Adipocyte (in vitro differentiated cells): ENCODE measurements around the gene MGP.

ENCODE experiments used
- DNase-seq: peaks from one replicate; pipeline ENCODE4 v3.0.0-alpha.2; 2015; ENCODE audit warnings: low read depth
- H3K27me3 ChIP-seq: replicated peaks from 2 replicates; pipeline ENCODE4 v1.7.0; 2013; ENCODE audit warnings: mild to moderate bottlenecking, low read length, moderate library complexity; ENCODE audit not compliant: control insufficient read depth, insufficient read depth
- H3K36me3 ChIP-seq: 2 replicates; pipeline ENCODE4 v1.7.0; 2013; ENCODE audit warnings: low read length, mild to moderate bottlenecking, moderate library complexity; ENCODE audit not compliant: control insufficient read depth, insufficient read depth, severe bottlenecking
- H3K4me1 ChIP-seq: 2 replicates; pipeline ENCODE4 v1.7.0; 2013; ENCODE audit warnings: mild to moderate bottlenecking, low read length, moderate library complexity; ENCODE audit not compliant: control insufficient read depth, insufficient read depth
- H3K4me3 ChIP-seq: 2 replicates; pipeline ENCODE4 v1.7.0; 2013; ENCODE audit warnings: mild to moderate bottlenecking, low read length, moderate library complexity
- H3K9ac ChIP-seq: 2 replicates; pipeline ENCODE4 v1.7.0; 2013; ENCODE audit warnings: mild to moderate bottlenecking, low read length, moderate library complexity
- H3K9me3 ChIP-seq: 2 replicates; pipeline ENCODE4 v1.7.0; 2013; ENCODE audit warnings: mild to moderate bottlenecking, low read length, moderate library complexity; ENCODE audit not compliant: control insufficient read depth

The MGP gene

DNA sequence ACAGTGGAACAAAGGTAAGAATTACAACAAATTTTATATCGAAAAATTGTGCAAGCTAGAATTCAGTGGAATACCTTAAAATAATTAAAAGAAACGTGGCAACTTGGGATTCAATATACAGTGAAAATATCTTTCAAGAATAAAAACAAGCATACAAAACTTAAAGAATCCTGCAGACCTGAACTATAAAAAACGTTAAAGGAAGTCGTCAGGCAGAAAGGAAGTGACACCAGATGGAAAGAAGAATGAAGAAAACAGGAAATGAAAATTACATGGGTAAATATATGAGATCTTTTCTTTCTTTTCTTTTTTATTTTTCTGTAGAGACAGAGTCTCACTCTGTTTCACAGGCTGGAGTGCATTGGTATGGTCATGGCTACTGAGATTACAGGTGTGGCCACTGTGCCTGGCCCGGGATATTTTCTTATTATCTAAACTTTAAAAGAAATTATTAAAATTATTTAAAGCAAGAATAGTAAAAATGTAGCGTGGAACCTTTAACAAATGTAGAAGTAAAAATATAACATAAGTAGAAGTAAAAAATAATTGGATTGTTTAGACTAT lies 4.7 kb downstream of the MGP start:
- Histone ChIP-seq H3K27me3 (no peaks in the 10 kb centered on the region), H3K4me1 (peaks cover 22% of the 10 kb centered on the region), H3K9ac (no peak overlapping the region), H3K36me3 (peaks cover 4% of the 10 kb centered on the region), H3K9me3 (no peaks in the 10 kb centered on the region), H3K4me3 (no peak overlapping the region)
- DNase-seq: no peak

- no peaks in the 10 kb centered on the region for H3K9me3 ChIP-seq
- no peak overlapping the region for H3K4me3 ChIP-seq
- peaks cover 4% of the 10 kb centered on the region for H3K36me3 ChIP-seq
- DNase-seq: no peak
- H3K27me3 ChIP-seq: no peaks in the 10 kb centered on the region
- peaks cover 6% of the 10 kb centered on the region for H3K4me1 ChIP-seq
- H3K9ac ChIP-seq: no peak overlapping the region
Measured at GRCh38 chr12:14879222-14879933, 6.3 kb downstream of the MGP start.

GRCh38 chr12:14878488-14878887 lies 7.2 kb downstream of the MGP start:
- Histone ChIP-seq H3K9me3 (no peaks in the 10 kb centered on the region), H3K9ac (no peak overlapping the region), H3K4me1 (no peaks in the 10 kb centered on the region), H3K27me3 (no peaks in the 10 kb centered on the region), H3K4me3 (no peak overlapping the region), H3K36me3 (peaks cover 4% of the 10 kb centered on the region)
- DNase-seq: no peak

DNA sequence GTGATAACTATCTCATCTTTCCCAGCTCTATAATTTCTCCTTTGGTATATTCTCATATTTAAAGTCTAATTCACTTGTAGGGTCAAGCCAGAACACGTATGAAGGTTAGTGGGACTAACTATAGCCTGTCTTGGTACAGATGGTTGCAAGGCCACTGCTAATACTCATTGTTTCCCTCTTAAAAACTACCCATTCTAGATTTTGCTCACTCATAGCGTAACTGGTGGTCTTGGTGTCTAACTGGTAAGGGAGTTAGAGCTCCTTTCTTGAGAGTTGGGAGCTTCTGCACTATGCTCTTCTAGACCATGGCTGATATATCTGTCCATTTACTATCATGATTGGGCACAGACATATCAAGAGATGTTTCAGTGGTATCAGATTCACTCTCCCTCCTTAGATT lies 8.8 kb downstream of the MGP start:
- no peaks in the 10 kb centered on the region for H3K27me3 ChIP-seq
- peaks cover under 1% of the 10 kb centered on the region for H3K36me3 ChIP-seq
- H3K4me1 ChIP-seq: no peaks in the 10 kb centered on the region
- no peak overlapping the region for H3K9ac ChIP-seq
- H3K9me3 ChIP-seq: no peaks in the 10 kb centered on the region
- no peak for DNase-seq
- H3K4me3 ChIP-seq: no peak overlapping the region

DNA sequence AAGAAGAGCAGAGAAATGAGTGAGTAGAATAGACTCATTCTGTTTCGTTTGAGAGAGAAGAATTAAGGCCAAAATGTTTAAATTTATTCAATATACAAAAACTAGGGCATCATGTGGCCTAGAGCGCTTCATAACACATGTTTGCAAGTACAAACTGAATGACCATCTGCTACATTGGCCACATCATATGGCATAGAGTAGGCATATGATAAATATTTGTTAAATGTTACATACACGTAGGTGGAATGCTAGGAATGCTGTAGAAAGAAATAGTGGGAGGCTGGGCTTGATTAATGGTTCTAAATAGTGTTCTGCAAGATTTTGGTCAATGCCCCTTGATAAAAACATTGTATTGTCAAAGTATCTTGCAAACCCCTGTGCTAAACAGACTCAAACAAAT lies 10.8 kb downstream of the MGP start:
- H3K27me3 ChIP-seq: no peaks in the 10 kb centered on the region
- DNase-seq: peak; percentile 10
- no peak overlapping the region for H3K4me3 ChIP-seq
- H3K4me1 ChIP-seq: no peaks in the 10 kb centered on the region
- no peaks in the 10 kb centered on the region for H3K36me3 ChIP-seq
- no peak overlapping the region for H3K9ac ChIP-seq
- no peaks in the 10 kb centered on the region for H3K9me3 ChIP-seq

GRCh38 chr12:14873440-14874185 lies 12.0 kb downstream of the MGP start:
- H3K4me3 ChIP-seq: no peak overlapping the region
- DNase-seq: no peak

GRCh38 chr12:14871886-14872285 lies 13.8 kb downstream of the MGP start:
- H3K36me3 ChIP-seq: no peaks in the 10 kb centered on the region
- peaks cover 4% of the 10 kb centered on the region for H3K9me3 ChIP-seq
- DNase-seq: no peak
- no peaks in the 10 kb centered on the region for H3K27me3 ChIP-seq
- H3K4me3 ChIP-seq: no peak overlapping the region
- H3K9ac ChIP-seq: no peak overlapping the region
- peaks cover 6% of the 10 kb centered on the region for H3K4me1 ChIP-seq

More at GRCh38 chr12:14873440-14874185, 12.0 kb downstream of the MGP start:
- H3K4me1 ChIP-seq: peaks cover 6% of the 10 kb centered on the region
- no peaks in the 10 kb centered on the region for H3K9me3 ChIP-seq
- no peak overlapping the region for H3K9ac ChIP-seq
- H3K36me3 ChIP-seq: no peaks in the 10 kb centered on the region
- H3K27me3 ChIP-seq: no peaks in the 10 kb centered on the region

DNA sequence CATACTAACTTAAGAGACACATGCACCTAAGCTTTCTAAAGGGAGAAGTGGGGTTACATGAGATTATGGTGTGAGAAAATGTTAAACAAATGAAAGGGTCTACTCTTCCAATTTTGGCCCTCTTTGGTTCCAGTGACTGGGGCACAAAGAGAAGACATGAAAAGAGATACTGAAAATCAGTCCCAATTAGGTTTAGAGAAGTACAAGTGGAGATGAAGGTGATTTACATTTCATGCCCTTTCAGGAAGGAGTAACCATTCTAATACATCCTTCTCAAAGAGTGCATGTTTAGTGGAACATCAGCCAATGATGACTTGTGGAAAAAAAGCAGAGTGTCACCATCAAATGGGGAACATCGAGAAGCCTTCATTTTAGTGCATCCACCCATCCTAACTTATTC lies 14.4 kb downstream of the MGP start:
- Histone ChIP-seq H3K4me1 (peaks cover 6% of the 10 kb centered on the region), H3K9ac (no peak overlapping the region), H3K36me3 (no peaks in the 10 kb centered on the region), H3K9me3 (peaks cover 9% of the 10 kb centered on the region), H3K27me3 (no peaks in the 10 kb centered on the region), H3K4me3 (no peak overlapping the region)
- no peak for DNase-seq

DNA sequence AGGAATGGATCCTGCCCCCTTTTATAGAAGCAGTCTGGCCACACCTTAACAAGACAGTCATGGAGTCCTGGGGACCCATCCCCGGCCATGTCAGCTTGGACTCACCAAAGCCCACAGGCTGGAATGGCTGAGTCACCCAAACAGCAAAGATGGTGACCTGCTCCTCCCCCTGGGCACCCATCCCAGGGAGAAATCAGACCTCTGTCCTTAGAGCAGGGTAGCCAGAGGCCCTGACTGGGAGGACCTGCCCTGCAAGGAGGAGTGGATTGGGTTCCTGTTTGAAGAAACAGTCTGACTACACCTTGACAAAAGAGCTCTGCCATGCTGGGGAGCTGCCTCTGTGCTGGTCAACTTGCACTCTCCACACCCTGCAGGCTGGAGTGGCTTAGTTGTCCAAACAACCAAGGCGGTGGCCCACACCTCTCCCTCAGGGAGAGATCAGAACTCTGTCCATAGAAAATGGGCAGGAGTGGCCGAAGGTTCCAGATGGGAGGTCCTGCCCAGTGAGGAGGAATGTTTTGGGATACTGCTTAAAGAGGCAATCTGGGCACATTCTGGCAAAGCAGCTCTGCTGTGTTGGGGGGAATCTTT lies 16.6 kb downstream of the MGP start:
- no peaks in the 10 kb centered on the region for H3K36me3 ChIP-seq
- H3K9ac ChIP-seq: no peak overlapping the region
- peaks cover 9% of the 10 kb centered on the region for H3K9me3 ChIP-seq
- no peaks in the 10 kb centered on the region for H3K27me3 ChIP-seq
- no peak overlapping the region for H3K4me3 ChIP-seq
- DNase-seq: no peak
- H3K4me1 ChIP-seq: peaks cover 6% of the 10 kb centered on the region

DNA sequence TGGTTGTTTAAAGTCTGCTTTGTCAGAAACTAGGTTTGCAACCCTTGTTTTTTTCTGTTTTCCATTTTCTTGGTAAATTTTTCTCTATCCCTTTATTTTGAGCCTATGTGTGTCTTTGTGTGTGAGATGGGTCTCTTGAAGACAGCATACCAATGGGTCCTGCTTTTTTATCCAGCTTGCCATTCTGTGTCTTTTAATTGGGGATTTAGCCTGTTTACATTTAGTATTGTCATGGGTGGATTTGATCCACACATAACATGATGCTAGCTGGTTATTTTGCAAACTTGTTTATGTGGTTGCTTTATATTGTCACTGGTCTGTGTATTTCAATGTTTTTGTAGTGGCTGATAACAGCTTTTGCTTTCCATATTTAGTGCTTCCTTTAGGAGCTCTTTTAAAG lies 25.2 kb downstream of the MGP start:
- Histone ChIP-seq H3K9me3 (peaks cover 15% of the 10 kb centered on the region), H3K9ac (no peak overlapping the region), H3K4me3 (no peak overlapping the region), H3K27me3 (no peaks in the 10 kb centered on the region), H3K4me1 (no peaks in the 10 kb centered on the region), H3K36me3 (no peaks in the 10 kb centered on the region)
- DNase-seq: no peak

DNA sequence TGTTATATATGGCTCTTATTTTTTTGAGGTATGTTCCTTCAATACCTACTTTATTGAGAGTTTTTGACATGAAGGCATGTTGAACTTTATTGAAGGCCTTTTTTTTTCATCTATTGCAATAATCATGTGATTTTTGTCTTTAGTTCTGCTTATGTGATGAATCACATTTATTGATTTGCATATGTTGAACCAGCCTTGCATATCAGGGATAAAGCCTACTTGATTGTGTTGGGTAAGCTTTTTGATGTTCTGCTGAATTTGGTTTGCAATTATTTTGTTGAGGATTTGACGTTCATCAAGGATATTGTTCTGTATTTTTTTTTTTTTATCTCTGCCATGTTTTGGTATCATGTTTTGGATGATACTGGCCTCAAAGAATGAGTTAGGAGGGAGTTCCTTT lies 27.1 kb downstream of the MGP start:
- H3K4me3 ChIP-seq: no peak overlapping the region
- H3K9me3 ChIP-seq: peaks cover 15% of the 10 kb centered on the region
- H3K4me1 ChIP-seq: peaks cover 15% of the 10 kb centered on the region
- H3K36me3 ChIP-seq: no peaks in the 10 kb centered on the region
- DNase-seq: no peak
- H3K27me3 ChIP-seq: no peaks in the 10 kb centered on the region
- no peak overlapping the region for H3K9ac ChIP-seq
